Parathyroid adenoma (tissue), 2 donors: Measurements from ENCODE around the gene LARGE1.

ENCODE experiments used
- H2AFZ ChIP-seq: fragments of 300-600 bp; sonication (generic); one replicate; pipeline ENCODE4 v1.7.0; 2017; ENCODE audit warnings: antibody characterized with exemption, mild to moderate bottlenecking
- H3K27ac ChIP-seq: fragments of 300-600 bp; sonication (generic); one replicate; pipeline ENCODE4 v1.7.0; 2017
- H3K27me3 ChIP-seq: fragments of 300-600 bp; sonication (generic); one replicate; pipeline ENCODE4 v1.7.0; 2017; ENCODE audit warnings: low read length; ENCODE audit not compliant: control insufficient read depth, insufficient read depth
- H3K36me3 ChIP-seq: fragments of 300-600 bp; sonication (generic); one replicate; pipeline ENCODE4 v1.7.0; 2017; ENCODE audit warnings: low read length; ENCODE audit not compliant: control insufficient read depth, insufficient read depth
- H3K4me1 ChIP-seq: fragments of 300-600 bp; sonication (generic); one replicate; pipeline ENCODE4 v1.7.0; 2017; ENCODE audit warnings: control low read depth
- H3K4me2 ChIP-seq: fragments of 300-600 bp; sonication (generic); one replicate; pipeline ENCODE4 v1.7.0; 2017; ENCODE audit warnings: low read length
- H3K4me3 ChIP-seq: fragments of 300-600 bp; sonication (generic); one replicate; pipeline ENCODE4 v1.7.0; 2017; ENCODE audit warnings: low read depth, low read length
- H3K79me2 ChIP-seq: fragments of 300-600 bp; sonication (generic); one replicate; pipeline ENCODE4 v1.7.0; 2017; ENCODE audit warnings: control low read depth
- H3K9ac ChIP-seq: fragments of 300-600 bp; sonication (generic); one replicate; pipeline ENCODE4 v1.7.0; 2017; ENCODE audit warnings: mild to moderate bottlenecking
- H3K9me3 ChIP-seq: fragments of 300-600 bp; sonication (generic); one replicate; pipeline ENCODE4 v1.7.0; 2017; ENCODE audit warnings: low read length; ENCODE audit not compliant: control insufficient read depth
- CTCF ChIP-seq: fragments of 300-600 bp; sonication (generic); IDR thresholded peaks from one replicate; pipeline ENCODE4 v1.7.0; 2017; ENCODE audit warnings: antibody characterized with exemption, mild to moderate bottlenecking
- donor health status: primary hyperparathyroidism.

The LARGE1 gene

GRCh38 chr22:33539202-33539901 is 380.9 kb downstream of the LARGE1 start:
- H3K79me2 ChIP-seq = no peaks in the 10 kb centered on the region
- no peak overlapping the region for H3K4me3 ChIP-seq
- H3K36me3 ChIP-seq = no peaks in the 10 kb centered on the region
- no peak overlapping the region for H3K9ac ChIP-seq
- H3K4me1 ChIP-seq = no peaks in the 10 kb centered on the region
- H3K27me3 ChIP-seq = no peaks in the 10 kb centered on the region
- H2AFZ ChIP-seq = no peak overlapping the region
- no peak overlapping the region for H3K4me2 ChIP-seq
- no peak overlapping the region for H3K27ac ChIP-seq
- no peaks in the 10 kb centered on the region for H3K9me3 ChIP-seq
- TF ChIP-seq CTCF = no peak

GRCh38 chr22:33538277-33538885 is 381.9 kb downstream of the LARGE1 start:
- Histone ChIP-seq H3K4me2 (no peak overlapping the region), H3K9ac (no peak overlapping the region), H3K9me3 (no peaks in the 10 kb centered on the region), H3K4me3 (no peak overlapping the region), H3K27me3 (no peaks in the 10 kb centered on the region), H3K4me1 (no peaks in the 10 kb centered on the region), H3K79me2 (no peaks in the 10 kb centered on the region), H3K27ac (no peak overlapping the region), H3K36me3 (no peaks in the 10 kb centered on the region), H2AFZ (no peak overlapping the region)
- no peak for TF ChIP-seq CTCF

GRCh38 chr22:33537059-33537458 is 383.2 kb downstream of the LARGE1 start:
- no peak overlapping the region for H3K27ac ChIP-seq
- H3K36me3 ChIP-seq = no peaks in the 10 kb centered on the region
- H2AFZ ChIP-seq = no peak overlapping the region
- no peaks in the 10 kb centered on the region for H3K9me3 ChIP-seq
- TF ChIP-seq CTCF = no peak
- no peak overlapping the region for H3K4me2 ChIP-seq
- no peaks in the 10 kb centered on the region for H3K27me3 ChIP-seq
- H3K4me3 ChIP-seq = no peak overlapping the region
- H3K4me1 ChIP-seq = no peaks in the 10 kb centered on the region
- no peak overlapping the region for H3K9ac ChIP-seq
- H3K79me2 ChIP-seq = no peaks in the 10 kb centered on the region

- no peak overlapping the region for H2AFZ ChIP-seq
- no peaks in the 10 kb centered on the region for H3K4me1 ChIP-seq
- no peaks in the 10 kb centered on the region for H3K9me3 ChIP-seq
- H3K79me2 ChIP-seq = no peaks in the 10 kb centered on the region
- no peaks in the 10 kb centered on the region for H3K36me3 ChIP-seq
- H3K4me3 ChIP-seq = no peak overlapping the region
- no peak overlapping the region for H3K9ac ChIP-seq
- no peaks in the 10 kb centered on the region for H3K27me3 ChIP-seq
- H3K27ac ChIP-seq = no peak overlapping the region
- no peak overlapping the region for H3K4me2 ChIP-seq
- no peak for TF ChIP-seq CTCF
Observed at GRCh38 chr22:33535937-33536875, 384.1 kb downstream of the LARGE1 start.
